ENCODE measurements around the gene PDK4. TPM values are rescaled to one million over a fixed set of nuclear protein-coding genes. Genes with fewer than 3 reads are reported as not detected.

PDK4 gene
- total RNA-seq, 2 experiments from 2014 or later = not detected

- CTCF ChIA-PET = no interaction called here
- H3K4me1 Mint-ChIP-seq (ENCODE audit: low read depth) = no peaks in the 10 kb centered on the region
These were observed 58.8 kb downstream of the PDK4 start for GRCh38 chr7:95537468-95537867.

DNA sequence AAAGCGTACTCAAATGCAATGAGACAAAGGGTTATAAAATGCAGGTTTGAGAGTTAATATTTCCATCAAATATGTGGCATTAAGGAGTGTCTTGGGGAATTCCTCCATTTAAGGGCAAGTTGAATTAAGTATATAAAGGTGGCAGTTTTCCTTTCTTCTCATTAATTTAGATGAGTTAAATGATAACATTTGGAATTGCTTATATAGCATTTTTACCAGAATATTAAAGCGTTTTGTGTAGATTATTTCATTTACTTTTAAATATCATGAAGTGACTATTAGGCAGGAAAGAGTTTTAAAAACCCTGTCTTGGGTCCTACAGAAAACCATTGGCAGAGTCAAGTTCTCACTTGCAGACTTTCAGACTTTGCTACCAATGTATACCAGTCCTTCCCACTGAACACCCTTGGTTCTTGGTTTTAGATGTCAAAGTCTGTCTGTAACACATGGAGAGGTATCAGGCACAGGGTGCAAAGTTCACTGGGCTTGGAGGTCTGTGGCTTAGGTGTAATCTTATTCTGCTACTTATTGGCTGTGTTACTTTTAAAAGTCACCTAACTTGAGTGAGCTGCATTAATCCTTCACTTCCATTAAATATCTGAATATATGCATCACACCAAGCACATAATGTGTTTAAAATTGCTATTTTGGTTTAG lies 59.5 kb downstream of the PDK4 start:
- peaks cover 0 to 2% of the 10 kb centered on the region in 2 experiments for H3K27me3 ChIP-seq (ENCODE audit: control insufficient read depth in 1 of 2, insufficient read depth in 2 of 2, low read length in 2 of 2)
- Mint-ChIP-seq H3K27me3 (peaks cover 12% of the 10 kb centered on the region), H3K4me3 (no peak overlapping the region), H3K36me3 (ENCODE audit: low read depth) (no peaks in the 10 kb centered on the region), H3K9me3 (no peaks in the 10 kb centered on the region), H3K27ac (no peak overlapping the region), H3K4me1 (ENCODE audit: low read depth) (no peaks in the 10 kb centered on the region)
- ATAC-seq (ENCODE audit: poor library complexity) (no peak), DNase-seq (no peak)
- no peaks in the 10 kb centered on the region for H3K9me3 ChIP-seq (ENCODE audit: control insufficient read depth in 1 of 2, insufficient read depth in 1 of 2, low read length in 2 of 2)
- ChIA-PET POLR2A (no interaction called here), CTCF (no interaction called here)
- no peaks in the 10 kb centered on the region for H3K36me3 ChIP-seq (ENCODE audit: insufficient read depth, low read length)
- intact Hi-C loops (cut with DNase I, micrococcal nuclease) = no loop called here
- H3K4me1 ChIP-seq (ENCODE audit: insufficient read depth, low read length) = no peaks in the 10 kb centered on the region
- TF ChIP-seq CTCF (IDR thresholded peaks at IDR 0.05) = no peak
- H3K4me3 ChIP-seq (ENCODE audit: low read length) = no peak overlapping the region
- no peak overlapping the region for H3K27ac ChIP-seq (ENCODE audit: low read depth in 1 of 2, low read length in 2 of 2)

More at GRCh38 chr7:95537468-95537867, 58.8 kb downstream of the PDK4 start:
- Mint-ChIP-seq H3K27me3 (peaks cover 12% of the 10 kb centered on the region), H3K4me3 (no peak overlapping the region), H3K9me3 (no peaks in the 10 kb centered on the region), H3K27ac (no peak overlapping the region), H3K36me3 (ENCODE audit: low read depth) (no peaks in the 10 kb centered on the region)
- Histone ChIP-seq H3K9me3 (ENCODE audit: control insufficient read depth in 1 of 2, insufficient read depth in 1 of 2, low read length in 2 of 2) (no peaks in the 10 kb centered on the region), H3K36me3 (ENCODE audit: insufficient read depth, low read length) (no peaks in the 10 kb centered on the region), H3K27me3 (ENCODE audit: control insufficient read depth in 1 of 2, insufficient read depth in 2 of 2, low read length in 2 of 2) (peaks cover 0 to 2% of the 10 kb centered on the region in 2 experiments), H3K4me3 (ENCODE audit: low read length) (no peak overlapping the region), H3K4me1 (ENCODE audit: insufficient read depth, low read length) (no peaks in the 10 kb centered on the region), H3K27ac (ENCODE audit: low read depth in 1 of 2, low read length in 2 of 2) (no peak overlapping the region)
- no peak for TF ChIP-seq CTCF (IDR thresholded peaks at IDR 0.05)
- intact Hi-C loops (cut with DNase I, micrococcal nuclease) = no loop called here
- ATAC-seq (ENCODE audit: poor library complexity) (no peak), DNase-seq (no peak)
- POLR2A ChIA-PET = no interaction called here

- intact Hi-C loops (cut with DNase I, micrococcal nuclease) = no loop called here
- H3K27ac Mint-ChIP-seq = no peak overlapping the region
- no peaks in the 10 kb centered on the region for H3K9me3 ChIP-seq (ENCODE audit: control insufficient read depth in 1 of 2, insufficient read depth in 1 of 2, low read length in 2 of 2)
- no peak overlapping the region for H3K27ac ChIP-seq (ENCODE audit: low read depth in 1 of 2, low read length in 2 of 2)
- H3K27me3 ChIP-seq (ENCODE audit: control insufficient read depth in 1 of 2, insufficient read depth in 2 of 2, low read length in 2 of 2) = peaks cover 0 to 2% of the 10 kb centered on the region in 2 experiments
- POLR2A ChIA-PET = no interaction called here
- ATAC-seq (ENCODE audit: poor library complexity) = no peak
- H3K4me3 ChIP-seq (ENCODE audit: low read length) = no peak overlapping the region
- no peaks in the 10 kb centered on the region for H3K4me1 Mint-ChIP-seq (ENCODE audit: low read depth)
- CTCF ChIA-PET = no interaction called here
- H3K36me3 Mint-ChIP-seq (ENCODE audit: low read depth) = no peaks in the 10 kb centered on the region
- no peaks in the 10 kb centered on the region for H3K4me1 ChIP-seq (ENCODE audit: insufficient read depth, low read length)
- H3K9me3 Mint-ChIP-seq = no peaks in the 10 kb centered on the region
- DNase-seq = no peak
- no peak overlapping the region for H3K4me3 Mint-ChIP-seq
- H3K27me3 Mint-ChIP-seq = peaks cover 7% of the 10 kb centered on the region
- TF ChIP-seq CTCF (IDR thresholded peaks at IDR 0.05) = no peak
- no peaks in the 10 kb centered on the region for H3K36me3 ChIP-seq (ENCODE audit: insufficient read depth, low read length)
These were observed 60.7 kb downstream of the PDK4 start for GRCh38 chr7:95535662-95536061.
